Endothelial cell (in vitro differentiated cells): ENCODE data around the gene P4HA1. TPM values are rescaled to one million over a fixed set of nuclear protein-coding genes. Genes with fewer than 3 reads are reported as not detected.

ENCODE experiments used
- DNase-seq: peaks from one replicate; pipeline ENCODE4 v3.0.0; 2021; ENCODE audit warnings: low spot score
- H3K27ac Mint-ChIP-seq: one replicate; pipeline ENCODE4 v1.8.0; 2021; ENCODE audit warnings: mixed read lengths, inconsistent platforms; ENCODE audit not compliant: unreplicated experiment
- H3K27me3 Mint-ChIP-seq: one replicate; pipeline ENCODE4 v1.8.0; 2021; ENCODE audit warnings: mild to moderate bottlenecking, moderate library complexity, mixed read lengths, inconsistent platforms; ENCODE audit not compliant: unreplicated experiment
- H3K36me3 Mint-ChIP-seq: one replicate; pipeline ENCODE4 v1.8.0; 2021; ENCODE audit warnings: mild to moderate bottlenecking, low read depth, mixed read lengths, inconsistent platforms; ENCODE audit not compliant: unreplicated experiment
- H3K4me1 Mint-ChIP-seq: one replicate; pipeline ENCODE4 v1.8.0; 2021; ENCODE audit warnings: mild to moderate bottlenecking, mixed read lengths, inconsistent platforms; ENCODE audit not compliant: unreplicated experiment
- H3K4me3 Mint-ChIP-seq: one replicate; pipeline ENCODE4 v1.8.0; 2021; ENCODE audit warnings: mild to moderate bottlenecking, mixed read lengths, inconsistent platforms; ENCODE audit not compliant: unreplicated experiment
- H3K9me3 Mint-ChIP-seq: one replicate; pipeline ENCODE4 v1.8.0; 2021; ENCODE audit warnings: mixed read lengths, inconsistent platforms; ENCODE audit not compliant: unreplicated experiment
- total RNA-seq: library from RNA; stranded (reverse); fragmentation: NEBNext Ultra II Directional; extraction: Animal tissue kit (Norgen Biotek cat#: 25700); gene quantifications from one replicate; pipeline ENCODE4 v1.2.1, GENCODE V29; 2021; ENCODE audit not compliant: unreplicated experiment
- TF ChIP-seq, protein P1 (sequence below): fragments of 200-600 bp; sonication (generic); IDR thresholded peaks from one replicate; pipeline ENCODE4 v1.5.0; 2021; ENCODE audit warnings: antibody characterized with exemption; ENCODE audit not compliant: unreplicated experiment

P4HA1 gene
- total RNA-seq, 1 donor from 2014 or later, result 20.4 TPM

DNA sequence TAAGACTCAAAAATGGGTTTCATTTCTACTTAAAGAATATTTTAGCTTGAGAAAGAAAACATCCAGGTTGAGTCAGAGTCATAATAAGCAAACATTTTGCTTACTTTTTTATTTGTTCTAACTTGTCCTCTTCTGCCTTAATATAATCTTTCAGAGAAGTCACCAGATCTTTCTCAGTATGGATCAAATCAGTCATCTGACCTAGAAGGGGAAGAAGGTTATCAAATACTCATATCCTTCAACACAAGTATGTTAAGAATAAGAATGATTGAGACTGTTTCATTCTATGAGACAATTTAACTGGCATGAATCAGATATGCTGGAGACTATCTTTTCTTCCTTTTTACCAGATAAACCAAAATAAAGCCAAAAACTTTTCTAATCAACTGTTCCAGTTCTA lies 23.0 kb downstream of the P4HA1 start:
- Mint-ChIP-seq H3K36me3 (no peaks in the 10 kb centered on the region), H3K4me3 (no peak overlapping the region), H3K4me1 (peaks cover 7% of the 10 kb centered on the region), H3K27me3 (peaks cover 5% of the 10 kb centered on the region), H3K27ac (no peak overlapping the region), H3K9me3 (no peaks in the 10 kb centered on the region)
- no peak for DNase-seq
- TF ChIP-seq, protein P1, sequence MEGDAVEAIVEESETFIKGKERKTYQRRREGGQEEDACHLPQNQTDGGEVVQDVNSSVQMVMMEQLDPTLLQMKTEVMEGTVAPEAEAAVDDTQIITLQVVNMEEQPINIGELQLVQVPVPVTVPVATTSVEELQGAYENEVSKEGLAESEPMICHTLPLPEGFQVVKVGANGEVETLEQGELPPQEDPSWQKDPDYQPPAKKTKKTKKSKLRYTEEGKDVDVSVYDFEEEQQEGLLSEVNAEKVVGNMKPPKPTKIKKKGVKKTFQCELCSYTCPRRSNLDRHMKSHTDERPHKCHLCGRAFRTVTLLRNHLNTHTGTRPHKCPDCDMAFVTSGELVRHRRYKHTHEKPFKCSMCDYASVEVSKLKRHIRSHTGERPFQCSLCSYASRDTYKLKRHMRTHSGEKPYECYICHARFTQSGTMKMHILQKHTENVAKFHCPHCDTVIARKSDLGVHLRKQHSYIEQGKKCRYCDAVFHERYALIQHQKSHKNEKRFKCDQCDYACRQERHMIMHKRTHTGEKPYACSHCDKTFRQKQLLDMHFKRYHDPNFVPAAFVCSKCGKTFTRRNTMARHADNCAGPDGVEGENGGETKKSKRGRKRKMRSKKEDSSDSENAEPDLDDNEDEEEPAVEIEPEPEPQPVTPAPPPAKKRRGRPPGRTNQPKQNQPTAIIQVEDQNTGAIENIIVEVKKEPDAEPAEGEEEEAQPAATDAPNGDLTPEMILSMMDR, result no peak

DNA sequence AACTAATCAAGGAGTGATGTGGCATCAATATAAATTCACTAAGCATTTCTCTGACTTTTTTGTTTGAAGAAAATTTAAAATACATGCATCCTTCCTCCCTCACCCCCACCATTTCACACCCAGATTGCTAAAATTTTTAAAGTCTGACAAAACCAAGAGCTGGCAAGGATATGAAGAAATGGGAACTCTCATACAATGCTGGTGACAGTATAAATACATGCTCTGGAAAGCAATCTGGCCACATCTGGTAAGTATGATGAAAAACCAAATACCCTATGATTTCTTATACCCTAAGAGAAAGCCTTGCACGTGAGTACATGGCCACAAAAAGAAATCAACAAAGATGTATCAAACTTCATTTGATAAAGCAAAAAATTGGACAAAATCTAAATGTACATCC lies 31.2 kb downstream of the P4HA1 start:
- Mint-ChIP-seq H3K27me3 (no peaks in the 10 kb centered on the region), H3K27ac (no peak overlapping the region), H3K9me3 (no peaks in the 10 kb centered on the region), H3K36me3 (peaks cover 6% of the 10 kb centered on the region), H3K4me1 (no peaks in the 10 kb centered on the region), H3K4me3 (no peak overlapping the region)
- TF ChIP-seq, protein P1, result no peak
- no peak for DNase-seq

DNA sequence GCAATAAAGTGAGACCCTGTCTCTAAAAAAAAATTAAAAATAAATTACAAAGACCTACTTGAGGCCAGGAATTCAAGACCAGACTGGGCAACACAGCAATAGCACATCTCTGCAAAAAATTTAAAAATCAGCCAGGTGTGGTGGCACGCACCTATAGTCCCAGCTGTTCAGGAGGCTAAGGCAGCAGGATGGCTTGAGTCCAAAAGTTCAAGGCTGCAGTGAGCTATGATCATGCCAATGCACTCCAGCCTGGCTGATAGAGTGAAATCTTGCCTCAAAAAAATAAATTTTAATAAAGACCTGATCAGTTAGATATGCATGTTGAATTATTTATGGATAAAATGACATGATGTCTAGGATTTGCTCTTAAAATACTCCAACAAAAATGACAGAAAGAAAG lies 34.9 kb downstream of the P4HA1 start:
- H3K27me3 Mint-ChIP-seq, result no peaks in the 10 kb centered on the region
- no peak overlapping the region for H3K27ac Mint-ChIP-seq
- peaks cover 6% of the 10 kb centered on the region for H3K36me3 Mint-ChIP-seq
- no peak for DNase-seq
- TF ChIP-seq, protein P1, result no peak
- no peaks in the 10 kb centered on the region for H3K9me3 Mint-ChIP-seq
- H3K4me1 Mint-ChIP-seq, result no peaks in the 10 kb centered on the region
- H3K4me3 Mint-ChIP-seq, result no peak overlapping the region

DNA sequence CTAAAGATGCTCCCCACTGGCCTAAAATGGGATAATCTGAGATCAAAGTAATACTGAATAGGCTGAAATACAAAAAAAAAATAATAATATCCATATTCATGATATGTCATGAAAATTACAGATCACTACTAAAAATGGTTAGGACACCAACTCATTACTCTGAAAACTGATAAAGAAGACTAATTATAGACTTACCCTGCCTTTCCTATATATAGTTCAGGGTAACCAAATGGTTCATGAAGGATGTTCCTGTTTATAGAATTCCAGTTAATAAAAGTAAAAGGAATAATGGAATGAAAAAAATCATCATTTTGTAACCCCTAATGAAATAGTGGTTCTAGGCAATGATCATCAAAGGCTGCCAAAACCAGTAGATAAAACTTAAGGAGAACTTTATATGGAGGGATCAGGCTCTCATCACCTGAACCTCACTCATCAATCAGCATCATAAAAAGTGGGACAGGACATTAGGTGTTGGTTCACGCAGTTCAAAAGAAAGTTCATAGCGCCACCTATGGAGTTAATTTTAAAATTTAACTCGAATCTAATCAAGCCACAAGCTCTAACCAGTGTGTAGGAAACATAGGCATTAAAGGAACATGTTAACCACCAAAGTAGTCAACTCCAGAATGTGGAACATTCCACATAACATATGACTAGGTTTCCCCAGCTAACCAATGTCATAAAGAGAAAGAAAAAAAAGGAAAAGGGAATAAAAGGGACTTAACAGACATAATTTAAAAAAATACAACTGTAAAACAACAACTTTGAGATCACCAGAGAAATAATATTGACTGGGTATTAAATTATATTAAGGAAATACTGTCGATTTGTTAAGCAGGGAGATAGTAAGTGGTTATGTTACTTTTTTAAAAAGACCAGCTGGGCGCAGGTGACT lies 35.7 kb downstream of the P4HA1 start:
- no peak overlapping the region for H3K27ac Mint-ChIP-seq
- DNase-seq, result no peak
- H3K9me3 Mint-ChIP-seq, result no peaks in the 10 kb centered on the region
- no peaks in the 10 kb centered on the region for H3K27me3 Mint-ChIP-seq
- TF ChIP-seq, protein P1, result no peak
- no peak overlapping the region for H3K4me3 Mint-ChIP-seq
- H3K36me3 Mint-ChIP-seq, result peaks cover 6% of the 10 kb centered on the region
- H3K4me1 Mint-ChIP-seq, result no peaks in the 10 kb centered on the region

DNA sequence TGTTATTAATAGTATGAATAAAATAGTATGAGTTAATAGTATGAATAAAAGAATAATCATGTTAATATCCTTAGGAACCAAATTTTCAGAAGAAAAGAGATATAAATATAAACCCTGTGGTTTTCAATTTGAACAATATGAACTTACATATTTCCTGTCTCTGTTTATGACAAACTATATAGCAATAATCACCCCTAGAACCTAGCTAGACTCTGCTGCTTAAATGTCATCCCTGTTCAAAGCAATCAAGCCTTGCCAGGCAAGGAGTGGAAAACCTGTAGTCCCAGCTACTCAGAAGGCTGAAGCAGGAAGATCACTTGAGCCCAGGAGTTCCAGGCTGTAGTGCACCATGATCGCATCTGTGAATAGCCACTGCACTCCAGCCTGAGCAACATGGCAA lies 36.5 kb downstream of the P4HA1 start:
- Mint-ChIP-seq H3K4me3 (no peak overlapping the region), H3K27ac (no peak overlapping the region), H3K27me3 (no peaks in the 10 kb centered on the region), H3K9me3 (no peaks in the 10 kb centered on the region), H3K4me1 (no peaks in the 10 kb centered on the region), H3K36me3 (peaks cover 6% of the 10 kb centered on the region)
- TF ChIP-seq, protein P1, result no peak
- no peak for DNase-seq
